G401.6 (cell line): ENCODE results near the gene ACOX3.
"Not testable (repeated sequence)": the region's sequence is repeated elsewhere in the genome, so short reads cannot be mapped to it uniquely, and the experiment has no call there.

Experiments used
- FAIRE-seq: peaks from 2 replicates; lab custom pipeline; 2012; peaks lifted over from hg19 to GRCh38; lab: Jason Lieb, UNC

ACOX3 gene

GRCh38 chr4:8350841-8351461 lies 89.6 kb downstream of the ACOX3 start:
- FAIRE-seq = no peak

- no peak for FAIRE-seq
These were observed 90.2 kb downstream of the ACOX3 start for GRCh38 chr4:8350352-8350751.

GRCh38 chr4:8349664-8350236 lies 90.8 kb downstream of the ACOX3 start:
- FAIRE-seq = no peak

- FAIRE-seq = not testable (repeated sequence)
These were observed 91.3 kb downstream of the ACOX3 start for GRCh38 chr4:8349236-8349635.

- FAIRE-seq = no peak
These were observed 92.5 kb downstream of the ACOX3 start for GRCh38 chr4:8348071-8348470.

- FAIRE-seq = no peak
These were observed 92.9 kb downstream of the ACOX3 start for GRCh38 chr4:8347660-8348059.

GRCh38 chr4:8346838-8347605 lies 93.5 kb downstream of the ACOX3 start:
- no peak for FAIRE-seq

- no peak for FAIRE-seq
These were observed 94.3 kb downstream of the ACOX3 start for GRCh38 chr4:8345946-8346814.

- FAIRE-seq = no peak
These were observed 95.2 kb downstream of the ACOX3 start for GRCh38 chr4:8345053-8345945.

- FAIRE-seq = no peak
These were observed 96.1 kb downstream of the ACOX3 start for GRCh38 chr4:8344377-8344776.

- FAIRE-seq = no peak
These were observed 96.6 kb downstream of the ACOX3 start for GRCh38 chr4:8343967-8344331.

GRCh38 chr4:8343262-8343966 lies 97.1 kb downstream of the ACOX3 start:
- FAIRE-seq = no peak

- no peak for FAIRE-seq
These were observed 97.8 kb downstream of the ACOX3 start for GRCh38 chr4:8342651-8343261.

- FAIRE-seq = no peak
These were observed 98.8 kb downstream of the ACOX3 start for GRCh38 chr4:8341691-8342090.

- FAIRE-seq = not testable (repeated sequence)
These were observed 99.2 kb downstream of the ACOX3 start for GRCh38 chr4:8341281-8341680.

- FAIRE-seq = no peak
These were observed 99.7 kb downstream of the ACOX3 start for GRCh38 chr4:8340781-8341241.

- FAIRE-seq = no peak
These were observed 102.1 kb downstream of the ACOX3 start for GRCh38 chr4:8338351-8338961.

- no peak for FAIRE-seq
These were observed 104.0 kb downstream of the ACOX3 start for GRCh38 chr4:8336412-8337075.

- no peak for FAIRE-seq
These were observed 104.7 kb downstream of the ACOX3 start for GRCh38 chr4:8335848-8336247.
